HG03521 (cell line): ENCODE results near the gene CCDC152.
A peak's percentile ranks its signal among the peaks of the same experiment; 100 is the strongest.
"Not testable (repeated sequence)": the region's sequence is repeated elsewhere in the genome, so short reads cannot be mapped to it uniquely, and the experiment has no call there.

Experiments
- ATAC-seq: cut with Tn5 transposase; IDR thresholded peaks from one replicate; pipeline ENCODE4 v1.9.1; 2021; ENCODE audit warnings: mild to moderate bottlenecking, moderate library complexity; ENCODE audit not compliant: unreplicated experiment

The CCDC152 gene

GRCh38 chr5:42756606-42757601, at the start of gene CCDC152:
Gene CCDC152, plus strand, starts transcription at chr5:42756818. Its CDS starts 2,304 bp downstream, at chr5:42759122.
- peak; percentile 93 for ATAC-seq

- no peak for ATAC-seq
These were observed 40.8 kb upstream of the CCDC152 start for GRCh38 chr5:42715785-42716184.

- ATAC-seq: peak; percentile 88
These were observed 38.0 kb upstream of the CCDC152 start for GRCh38 chr5:42718591-42718990.

- ATAC-seq: no peak
These were observed 37.6 kb upstream of the CCDC152 start for GRCh38 chr5:42719034-42719433.

- ATAC-seq: no peak
These were observed 36.4 kb upstream of the CCDC152 start for GRCh38 chr5:42720251-42720650.

- ATAC-seq: no peak
These were observed 35.1 kb upstream of the CCDC152 start for GRCh38 chr5:42721484-42721883.

GRCh38 chr5:42734531-42735058, 22.0 kb upstream of the CCDC152 start:
- ATAC-seq: not testable (repeated sequence)

GRCh38 chr5:42740920-42741319, 15.7 kb upstream of the CCDC152 start:
- ATAC-seq: no peak

- ATAC-seq: no peak
These were observed 11.2 kb upstream of the CCDC152 start for GRCh38 chr5:42745426-42745825.

GRCh38 chr5:42745856-42746255, 10.8 kb upstream of the CCDC152 start:
- ATAC-seq: no peak

- no peak for ATAC-seq
These were observed 7.6 kb upstream of the CCDC152 start for GRCh38 chr5:42749020-42749419.

- ATAC-seq: no peak
These were observed 6.1 kb upstream of the CCDC152 start for GRCh38 chr5:42750507-42750906.

- ATAC-seq: no peak
These were observed 5.6 kb upstream of the CCDC152 start for GRCh38 chr5:42751044-42751443.

- ATAC-seq: no peak
These were observed 3.5 kb upstream of the CCDC152 start for GRCh38 chr5:42753099-42753498.

- no peak for ATAC-seq
These were observed 2.8 kb downstream of the CCDC152 start for GRCh38 chr5:42759456-42759855.

GRCh38 chr5:42760426-42760825, 3.8 kb downstream of the CCDC152 start:
- ATAC-seq: no peak

GRCh38 chr5:42761791-42762190, 5.2 kb downstream of the CCDC152 start:
- ATAC-seq: no peak

GRCh38 chr5:42767491-42768105, 11.0 kb downstream of the CCDC152 start:
- ATAC-seq: no peak

GRCh38 chr5:42768106-42768504, 11.5 kb downstream of the CCDC152 start:
- no peak for ATAC-seq

GRCh38 chr5:42770003-42770402, 13.4 kb downstream of the CCDC152 start:
- ATAC-seq: no peak

- no peak for ATAC-seq
These were observed 15.8 kb downstream of the CCDC152 start for GRCh38 chr5:42772265-42772993.
